NCI-H1092 (cell line): ENCODE results near the gene CFAP251.
"Not testable (repeated sequence)": the region's sequence is repeated elsewhere in the genome, so short reads cannot be mapped to it uniquely, and the experiment has no call there.

Source experiments
- DNase-seq: peaks from one replicate; lab custom pipeline; 2025; lab: John Stamatoyannopoulos, UW

Gene CFAP251

GRCh38 chr12:122026706-122027333 lies 108.4 kb downstream of the CFAP251 start:
- DNase-seq, result no peak

- peak; percentile 16 for DNase-seq
These were observed 109.9 kb downstream of the CFAP251 start for GRCh38 chr12:122028165-122028904.

GRCh38 chr12:122028905-122029560 lies 110.6 kb downstream of the CFAP251 start:
- DNase-seq, result no peak

GRCh38 chr12:122029620-122030423 lies 111.4 kb downstream of the CFAP251 start:
- no peak for DNase-seq

- DNase-seq, result no peak
These were observed 112.1 kb downstream of the CFAP251 start for GRCh38 chr12:122030424-122031035.

GRCh38 chr12:122031342-122032216 lies 113.2 kb downstream of the CFAP251 start:
- DNase-seq, result no peak

- no peak for DNase-seq
These were observed 114.2 kb downstream of the CFAP251 start for GRCh38 chr12:122032580-122032979.

GRCh38 chr12:122035292-122035691 lies 116.9 kb downstream of the CFAP251 start:
- no peak for DNase-seq

GRCh38 chr12:122036153-122036552 lies 117.8 kb downstream of the CFAP251 start:
- no peak for DNase-seq

GRCh38 chr12:122040579-122041386 lies 122.4 kb downstream of the CFAP251 start:
- DNase-seq, result no peak

GRCh38 chr12:122041458-122041857 lies 123.1 kb downstream of the CFAP251 start:
- DNase-seq, result not testable (repeated sequence)

- DNase-seq, result no peak
These were observed 124.5 kb downstream of the CFAP251 start for GRCh38 chr12:122042910-122043309.

GRCh38 chr12:122043476-122043875 lies 125.1 kb downstream of the CFAP251 start:
- DNase-seq, result no peak

GRCh38 chr12:122045262-122045661 lies 126.9 kb downstream of the CFAP251 start:
- DNase-seq, result no peak

- no peak for DNase-seq
These were observed 127.8 kb downstream of the CFAP251 start for GRCh38 chr12:122046145-122046544.

GRCh38 chr12:122048151-122048550 lies 129.8 kb downstream of the CFAP251 start:
- no peak for DNase-seq

GRCh38 chr12:122049827-122050226 lies 131.4 kb downstream of the CFAP251 start:
- DNase-seq, result no peak

GRCh38 chr12:122050706-122051105 lies 132.3 kb downstream of the CFAP251 start:
- no peak for DNase-seq

GRCh38 chr12:122051231-122051876 lies 133.0 kb downstream of the CFAP251 start:
- DNase-seq, result no peak
